Left hindlimb (tissue), 1 donor: ENCODE measurements around the gene CA11.

Source experiments
- DNase-seq: peaks from one replicate; pipeline ENCODE4 v3.0.0-alpha.2; 2018

CA11 gene

DNA sequence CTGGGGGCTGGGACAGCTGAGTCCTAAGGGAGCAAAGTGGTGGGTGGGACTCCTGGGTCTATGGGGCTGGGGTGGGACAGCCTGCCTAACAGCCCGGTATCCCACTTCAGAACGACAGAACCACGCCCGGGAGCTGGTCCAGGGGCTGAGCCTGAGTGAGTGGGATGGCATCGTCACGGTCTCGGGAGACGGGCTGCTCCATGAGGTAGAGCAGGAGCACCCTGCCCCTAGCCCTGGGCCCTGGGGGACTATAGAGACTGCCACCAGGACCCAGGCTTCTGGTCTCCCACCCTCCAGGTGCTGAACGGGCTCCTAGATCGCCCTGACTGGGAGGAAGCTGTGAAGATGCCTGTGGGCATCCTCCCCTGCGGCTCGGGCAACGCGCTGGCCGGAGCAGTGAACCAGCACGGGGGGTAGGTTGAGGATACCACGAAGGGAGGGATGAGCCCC is 18.1 kb downstream of the CA11 start:
- DNase-seq = no peak

DNA sequence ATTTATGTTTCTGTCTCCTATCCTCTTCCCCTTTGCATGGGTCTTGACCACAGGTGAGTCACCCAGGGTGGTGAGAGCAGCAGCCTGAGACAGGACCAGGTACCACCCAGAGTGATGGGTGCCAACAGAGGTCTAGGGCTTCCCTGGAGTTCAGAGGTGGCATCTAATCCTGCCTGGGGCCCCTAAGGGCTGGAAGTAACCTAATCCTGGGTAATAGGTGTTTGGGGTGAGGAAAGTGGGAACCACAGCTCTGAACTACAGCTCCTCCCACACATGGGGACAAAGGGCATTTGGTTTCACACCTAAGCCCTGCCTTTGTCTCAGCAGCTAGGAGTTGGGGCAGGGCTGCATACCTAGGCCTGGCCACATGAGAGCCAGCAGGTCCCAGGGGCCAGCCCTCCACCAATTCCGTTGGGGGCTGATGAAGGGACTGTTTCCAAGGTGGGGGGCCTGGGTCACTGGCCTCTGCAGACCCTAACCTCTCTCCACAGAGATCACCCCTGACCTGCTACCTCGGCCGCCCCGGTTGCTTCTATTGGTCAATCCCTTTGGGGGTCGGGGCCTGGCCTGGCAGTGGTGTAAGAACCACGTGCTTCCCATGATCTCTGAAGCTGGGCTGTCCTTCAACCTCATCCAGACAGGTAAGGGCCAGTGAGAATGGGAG is 18.7 kb downstream of the CA11 start:
- no peak for DNase-seq

DNA sequence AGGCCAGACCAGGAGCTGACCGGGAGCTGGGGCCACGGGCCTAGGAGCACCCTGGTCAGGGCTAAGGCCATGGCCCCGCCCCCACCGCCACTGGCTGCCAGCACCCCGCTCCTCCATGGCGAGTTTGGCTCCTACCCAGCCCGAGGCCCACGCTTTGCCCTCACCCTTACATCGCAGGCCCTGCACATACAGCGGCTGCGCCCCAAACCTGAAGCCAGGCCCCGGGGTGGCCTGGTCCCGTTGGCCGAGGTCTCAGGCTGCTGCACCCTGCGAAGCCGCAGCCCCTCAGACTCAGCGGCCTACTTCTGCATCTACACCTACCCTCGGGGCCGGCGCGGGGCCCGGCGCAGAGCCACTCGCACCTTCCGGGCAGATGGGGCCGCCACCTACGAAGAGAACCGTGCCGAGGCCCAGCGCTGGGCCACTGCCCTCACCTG is 20.1 kb downstream of the CA11 start:
- no peak for DNase-seq

DNA sequence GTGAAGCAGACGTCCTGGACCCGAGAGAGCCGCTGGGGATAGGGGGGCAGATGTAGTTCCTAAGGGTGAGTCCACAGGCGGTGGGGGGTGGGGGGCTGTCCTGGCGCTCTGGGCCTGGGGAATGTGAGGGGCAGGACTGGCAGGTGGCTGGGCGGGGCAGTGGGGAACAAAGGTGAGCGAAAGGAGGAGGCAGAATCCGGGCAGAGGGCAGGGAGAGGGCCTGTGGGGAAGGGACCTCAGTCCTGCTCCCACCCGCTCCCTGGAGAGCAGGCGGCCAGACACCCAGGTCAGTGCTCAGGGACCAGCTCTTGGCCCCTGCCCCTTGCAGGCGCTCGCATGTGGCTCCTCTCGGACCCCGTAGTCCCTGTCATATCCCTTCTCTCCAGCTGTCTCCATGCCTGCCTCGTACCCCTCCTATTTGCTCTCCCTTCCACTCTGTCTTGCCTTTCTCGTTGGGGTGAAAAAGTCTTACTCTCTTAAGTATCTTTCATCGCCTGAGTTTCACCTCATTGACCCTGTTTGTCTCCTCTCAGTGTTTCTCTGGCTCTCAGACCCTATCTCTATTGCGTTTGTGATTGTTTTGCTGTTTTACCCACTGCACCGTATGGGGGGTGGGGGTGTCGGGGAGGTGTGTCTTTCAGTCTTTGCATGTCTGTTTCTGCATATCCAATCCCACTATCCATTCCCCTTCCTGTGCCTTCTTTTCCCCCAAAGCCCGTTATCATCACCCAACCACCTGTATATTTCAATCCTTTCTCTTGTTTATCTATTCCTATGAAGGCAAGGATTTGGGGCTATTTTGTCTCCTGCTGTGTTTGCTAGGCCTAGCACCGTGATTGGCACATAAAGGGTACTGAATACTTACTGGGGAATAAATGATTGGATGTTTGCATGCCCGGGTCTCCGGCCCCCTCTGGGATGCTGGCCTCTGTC is 20.9 kb downstream of the CA11 start:
- DNase-seq = no peak

DNA sequence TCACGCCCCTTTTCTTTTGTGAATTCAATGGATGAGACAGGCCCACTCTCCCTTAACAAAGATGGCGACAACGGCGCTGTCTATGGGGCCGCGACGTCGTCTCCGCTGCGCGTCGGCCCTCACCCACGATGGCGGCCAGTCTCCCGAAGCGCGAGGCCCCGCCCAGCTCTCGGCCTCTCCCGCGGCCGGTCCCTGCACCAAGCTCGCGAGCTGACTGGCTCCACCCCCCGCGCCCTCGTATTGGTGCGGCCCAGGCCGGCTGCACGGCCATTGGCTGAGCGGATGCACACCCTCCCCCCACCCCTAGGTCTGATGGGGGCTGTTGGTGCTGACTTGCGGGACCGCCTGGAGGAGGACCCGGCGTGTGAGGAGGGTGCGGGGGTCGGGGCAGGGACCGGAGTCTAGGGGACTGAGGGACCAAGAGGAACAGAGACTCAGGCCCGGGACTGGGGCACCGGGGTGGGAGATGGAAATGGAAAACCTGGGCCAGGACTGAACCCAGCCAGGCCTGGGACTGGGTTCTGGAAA is 21.9 kb downstream of the CA11 start:
- peak; percentile 99 for DNase-seq

DNA sequence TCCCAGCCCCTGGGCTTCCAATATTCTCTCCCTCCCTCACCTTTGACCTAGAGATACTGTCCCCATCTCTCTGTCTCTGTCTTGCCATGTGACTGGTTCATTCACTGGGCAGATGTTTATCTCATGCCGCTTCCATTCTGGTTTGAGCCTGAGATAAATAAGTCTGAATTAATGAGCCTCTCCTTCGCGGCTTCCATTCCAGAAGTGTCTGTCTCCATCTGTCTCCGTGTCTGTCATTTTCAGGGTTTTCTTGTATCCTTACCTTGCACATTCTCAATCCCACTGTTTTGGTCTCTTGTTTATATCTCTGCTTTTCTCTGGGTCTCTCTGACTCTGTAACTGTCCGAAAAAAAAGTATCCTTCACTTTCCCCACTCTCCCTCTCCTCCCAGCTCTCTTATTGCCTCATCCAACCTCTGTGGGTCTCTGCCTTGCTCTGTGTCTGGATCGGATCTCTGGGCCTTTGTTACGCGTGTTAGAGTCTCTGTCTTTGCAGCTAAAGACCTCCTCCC is 22.4 kb downstream of the CA11 start:
- no peak for DNase-seq

DNA sequence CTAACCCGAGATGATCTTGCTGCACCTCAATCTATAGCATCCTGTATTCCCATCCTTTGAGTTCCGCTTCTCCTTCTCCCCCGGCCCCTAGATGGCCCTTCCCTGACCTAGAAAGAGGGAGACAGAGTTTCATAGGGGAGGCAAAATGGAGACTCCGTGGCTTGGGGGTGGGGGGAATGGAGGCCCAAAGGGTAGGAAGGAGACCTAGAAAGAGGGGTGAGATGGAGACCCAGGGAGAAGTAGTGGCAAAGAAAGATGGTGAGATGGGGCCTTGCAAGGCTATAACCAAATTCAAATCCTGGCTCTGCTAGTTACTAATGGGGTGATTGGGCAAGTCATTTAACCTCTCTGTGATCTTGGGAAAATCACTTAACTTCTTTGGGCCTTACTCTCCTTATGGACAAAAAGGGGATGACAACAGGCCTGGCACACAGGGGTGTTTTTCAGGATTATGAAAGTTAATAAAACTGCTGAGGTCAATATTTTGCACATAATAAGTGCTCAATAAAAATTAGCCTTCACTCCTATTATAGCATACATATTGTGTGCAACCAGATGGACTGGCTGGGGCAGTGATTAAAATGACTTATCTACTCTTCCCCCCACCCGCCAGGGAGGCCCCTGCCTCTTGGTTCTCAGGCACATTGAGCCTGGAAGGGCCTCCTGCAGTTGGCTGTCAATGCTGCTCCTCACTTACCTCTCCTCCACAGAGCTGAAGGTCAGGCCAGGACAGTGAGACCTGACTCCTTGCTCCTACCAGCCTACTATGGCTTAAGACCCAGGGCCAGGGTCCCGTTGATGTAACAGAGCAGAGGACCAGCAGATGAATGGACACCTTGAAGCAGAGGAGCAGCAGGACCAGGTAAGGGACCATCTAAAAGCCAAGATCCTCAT is 26.0 kb downstream of the CA11 start:
- DNase-seq = no peak

DNA sequence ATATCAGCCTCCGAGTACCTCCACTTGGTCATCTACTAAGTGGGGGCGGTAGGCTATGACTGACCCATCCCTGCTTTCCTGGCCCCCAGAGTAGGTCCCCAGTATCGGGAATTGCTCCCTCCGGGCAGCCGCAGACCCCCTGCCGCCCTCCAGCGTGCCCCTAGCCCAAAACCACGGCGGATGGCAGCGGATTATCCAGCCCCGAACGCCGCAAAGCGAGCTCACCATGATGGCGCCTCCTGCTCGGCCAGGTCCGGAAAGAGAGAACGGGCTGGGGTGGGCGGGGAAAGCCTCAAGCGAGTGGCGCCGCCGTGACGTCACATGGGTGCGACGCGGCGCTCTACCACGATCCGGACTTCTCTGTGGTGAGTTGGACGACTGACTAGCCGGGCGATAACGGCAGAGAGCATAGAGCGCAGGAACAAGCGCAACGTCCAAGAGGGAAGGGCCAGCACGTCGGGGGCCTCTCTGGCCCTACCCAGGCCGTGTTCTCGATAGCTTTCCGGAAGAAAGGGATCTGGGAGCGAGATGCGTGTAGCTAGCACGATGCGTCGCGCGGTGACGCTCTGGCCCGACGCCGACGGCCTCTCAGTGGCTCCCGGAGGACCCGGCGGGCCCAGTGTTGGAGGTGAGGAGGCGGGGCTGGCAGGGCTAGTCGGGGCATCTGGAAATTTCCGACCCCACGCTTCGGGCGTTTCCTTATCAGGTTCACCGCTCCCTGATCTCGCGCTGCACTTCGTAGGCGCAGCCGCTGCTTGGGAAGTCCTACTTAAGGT is 26.9 kb downstream of the CA11 start, which contains the start of the genes RPL18 and SPHK2:
RPL18 (minus strand) TSS at position 263 of the 776 bp plus-strand sequence; CDS start at position 228, 35 bp downstream.
SPHK2 (plus strand) TSS at position 591 of the 776 bp plus-strand sequence. CDS start 1,009 bp downstream, outside the sequence.
- peak; percentile 99 for DNase-seq

DNA sequence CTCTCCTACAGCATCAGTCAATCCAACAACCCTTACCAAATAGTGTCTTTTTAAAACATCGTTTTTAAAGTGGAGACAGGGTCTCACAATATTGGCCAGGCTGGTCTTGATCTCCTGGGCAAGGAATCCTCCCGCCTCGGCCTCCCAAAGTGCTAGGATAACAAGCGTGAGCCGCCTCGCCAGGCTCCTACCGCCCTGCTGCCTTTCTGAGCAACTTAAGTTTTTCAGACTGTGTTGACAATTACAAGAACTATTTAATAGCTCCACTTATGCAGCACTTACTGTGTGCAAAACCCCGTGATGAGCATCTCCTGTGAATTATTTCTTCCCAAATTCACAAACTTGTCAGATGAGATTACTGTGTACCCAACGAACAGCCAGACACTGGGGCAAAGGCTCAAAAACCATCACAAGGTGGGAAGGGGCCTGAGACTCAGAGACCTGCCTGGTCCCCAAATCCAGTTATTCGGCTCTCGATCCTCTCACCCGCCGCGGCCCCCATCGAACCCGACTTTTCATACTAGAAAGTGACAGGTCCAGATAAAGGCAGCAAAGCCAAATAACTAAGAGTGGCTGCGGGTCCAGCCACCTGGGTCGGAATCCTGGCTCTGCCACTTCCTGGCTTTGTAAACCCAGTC is 27.6 kb downstream of the CA11 start:
- DNase-seq = no peak

DNA sequence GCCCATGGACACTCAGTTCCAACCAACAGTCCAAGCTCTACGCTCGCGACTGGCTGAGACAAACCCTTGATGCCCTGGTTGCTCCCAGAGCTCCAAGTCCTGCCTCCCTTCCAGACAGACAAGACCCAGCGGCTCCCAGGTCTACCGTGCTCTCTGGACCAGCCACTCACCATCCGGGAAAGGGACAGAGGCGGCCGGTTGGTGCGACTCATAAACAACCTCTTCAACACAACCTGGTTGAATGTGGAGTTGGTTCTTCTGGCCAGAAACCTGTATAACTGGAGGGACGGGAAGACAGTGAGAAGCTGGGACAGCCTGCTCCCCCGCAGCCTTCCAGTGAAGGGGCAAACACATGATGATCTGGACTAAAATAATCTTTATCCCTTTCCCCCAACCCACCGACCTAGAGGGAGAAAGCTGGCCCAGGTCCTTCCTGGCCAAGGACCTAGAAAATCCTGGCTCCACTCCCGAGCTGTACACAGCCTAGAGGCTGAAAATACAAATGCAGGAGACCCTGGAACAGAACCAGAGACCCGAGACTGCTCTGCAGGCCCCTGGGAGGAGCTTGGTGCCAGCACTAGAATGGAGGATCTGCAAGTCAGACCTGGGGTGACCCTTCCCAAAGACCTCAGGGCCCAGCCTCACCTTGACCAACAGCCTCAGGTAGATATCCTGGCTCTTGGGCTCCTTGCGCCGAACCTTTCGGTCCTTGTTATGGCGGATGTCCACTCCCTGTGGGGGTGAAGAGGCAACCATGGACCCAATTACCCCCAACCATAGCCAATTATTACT is 28.6 kb downstream of the CA11 start:
- DNase-seq = no peak

DNA sequence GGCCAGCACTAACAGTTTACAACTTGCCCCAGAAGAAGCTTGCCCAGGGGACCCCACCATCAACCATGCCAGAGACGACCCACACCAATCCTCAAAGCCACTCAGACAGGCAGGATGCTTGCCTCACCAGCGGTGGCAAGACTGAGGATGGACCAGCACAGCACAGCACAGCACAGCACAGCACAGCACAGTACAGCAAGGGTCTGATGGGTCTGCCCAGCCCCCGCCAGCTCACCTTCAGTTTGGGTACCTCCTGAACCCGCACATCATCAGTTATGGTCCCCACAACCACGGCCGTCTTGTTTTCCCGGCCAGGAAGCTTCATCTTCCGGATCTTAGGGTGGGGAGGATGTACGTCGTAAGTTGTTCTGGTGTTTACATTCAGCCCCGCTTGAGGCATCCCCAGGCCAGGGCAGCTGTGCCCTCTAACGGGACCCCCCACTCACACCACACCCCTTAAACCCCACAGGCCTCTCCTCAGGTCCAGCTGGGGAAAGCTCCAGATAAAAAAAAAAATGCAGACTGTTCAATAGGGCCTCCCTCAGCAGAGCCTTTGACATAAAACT is 29.4 kb downstream of the CA11 start:
- no peak for DNase-seq

DNA sequence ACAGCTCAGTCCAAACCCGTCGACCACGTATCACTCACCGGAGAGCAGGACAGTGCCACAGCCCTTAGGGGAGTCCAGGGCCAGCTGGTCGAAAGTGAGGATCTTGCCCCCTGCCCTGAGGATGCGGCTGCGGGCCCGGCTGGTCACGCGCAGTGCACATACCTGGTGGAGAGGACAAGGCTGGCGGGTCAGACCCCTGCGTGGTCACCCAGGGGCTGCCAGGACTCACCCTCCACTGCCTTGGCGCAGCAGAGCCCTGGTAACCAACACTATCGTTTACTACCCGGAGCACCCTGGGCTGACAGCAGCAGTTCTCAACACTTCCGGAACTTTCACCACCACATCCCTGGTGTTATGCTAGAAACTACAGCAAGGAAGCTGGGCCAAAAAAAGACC is 29.9 kb downstream of the CA11 start:
- DNase-seq = no peak

DNA sequence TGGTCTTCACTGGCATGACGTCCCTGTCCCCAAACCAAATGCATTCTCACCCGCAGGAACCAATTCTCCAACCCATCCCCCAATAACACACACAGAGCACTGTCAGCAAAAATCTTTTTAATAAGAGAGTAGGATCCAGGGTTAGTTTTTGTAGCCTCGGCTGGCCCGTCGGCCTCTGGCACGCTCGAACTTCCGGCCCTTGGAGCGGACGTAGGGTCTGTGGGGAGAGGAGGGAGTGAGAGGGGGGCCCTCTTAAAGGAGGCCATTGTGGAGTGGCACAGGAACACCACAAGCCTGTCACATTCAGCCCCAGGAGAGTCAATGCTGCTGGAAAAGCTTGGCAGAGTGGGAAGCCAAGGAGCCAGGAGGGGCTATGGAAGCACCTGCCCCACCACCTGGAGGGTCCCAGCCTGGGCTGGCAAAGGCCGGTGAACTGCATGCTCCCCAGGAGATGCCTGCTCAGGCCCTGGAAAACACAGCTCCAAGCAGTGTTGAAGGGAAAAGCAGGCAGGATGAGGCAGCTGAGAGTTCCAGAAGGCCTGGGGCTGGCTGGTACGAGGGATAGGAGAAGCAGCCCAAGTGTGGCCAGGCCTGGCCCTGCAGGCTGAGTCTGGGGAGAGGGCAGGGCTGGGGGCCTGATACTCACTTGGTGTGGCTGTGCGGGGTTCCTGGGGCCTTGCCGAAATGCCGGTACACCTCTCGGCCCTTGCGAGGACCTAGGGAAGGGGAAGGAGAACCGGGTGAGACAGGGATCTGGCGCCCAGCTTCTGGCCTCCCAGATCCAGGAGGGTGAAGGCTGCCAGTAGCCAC is 30.6 kb downstream of the CA11 start:
- no peak for DNase-seq

DNA sequence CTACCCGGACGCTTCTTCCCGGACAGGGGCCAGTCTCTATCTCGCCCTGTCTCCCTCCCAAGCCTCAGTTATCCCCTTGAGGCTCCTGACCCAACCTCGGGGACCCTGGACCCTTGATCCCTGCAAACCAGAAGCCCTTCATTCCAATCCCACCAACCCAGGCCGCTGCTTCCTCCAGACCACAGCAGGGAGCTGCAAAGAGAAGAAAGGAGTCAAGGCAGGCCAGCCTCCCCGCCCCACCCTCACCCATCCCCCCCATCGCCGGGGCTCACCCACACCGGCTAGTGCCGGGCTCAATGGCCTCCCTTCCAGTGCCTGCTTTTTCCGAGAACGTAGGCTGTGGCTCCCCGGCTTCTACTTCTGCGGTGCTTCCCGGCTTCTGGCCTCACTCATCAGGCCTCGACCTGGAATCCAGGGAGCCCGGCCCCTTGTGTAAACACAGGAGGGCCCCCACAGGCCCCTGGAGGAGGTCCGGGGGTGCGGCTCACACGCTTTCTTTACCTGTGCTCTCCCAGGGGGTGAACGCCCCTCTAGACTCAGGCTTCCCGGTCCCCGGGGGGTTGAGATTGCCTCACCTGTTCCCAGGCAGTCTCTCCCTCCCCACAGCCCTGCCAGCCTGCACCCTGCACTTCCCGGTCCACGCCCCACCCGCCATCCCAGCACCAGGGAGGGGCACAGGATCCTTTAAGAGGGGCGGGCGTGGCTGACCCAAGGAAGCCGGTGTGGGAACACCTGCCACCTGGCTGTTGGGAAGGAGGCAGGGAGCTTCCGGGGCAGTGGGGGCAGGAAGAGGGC is 31.4 kb downstream of the CA11 start, which contains the start of gene FAM83E:
FAM83E (minus strand) TSS at position 641 of the 795 bp plus-strand sequence. CDS start 1,704 bp downstream, outside the sequence.
- no peak for DNase-seq

DNA sequence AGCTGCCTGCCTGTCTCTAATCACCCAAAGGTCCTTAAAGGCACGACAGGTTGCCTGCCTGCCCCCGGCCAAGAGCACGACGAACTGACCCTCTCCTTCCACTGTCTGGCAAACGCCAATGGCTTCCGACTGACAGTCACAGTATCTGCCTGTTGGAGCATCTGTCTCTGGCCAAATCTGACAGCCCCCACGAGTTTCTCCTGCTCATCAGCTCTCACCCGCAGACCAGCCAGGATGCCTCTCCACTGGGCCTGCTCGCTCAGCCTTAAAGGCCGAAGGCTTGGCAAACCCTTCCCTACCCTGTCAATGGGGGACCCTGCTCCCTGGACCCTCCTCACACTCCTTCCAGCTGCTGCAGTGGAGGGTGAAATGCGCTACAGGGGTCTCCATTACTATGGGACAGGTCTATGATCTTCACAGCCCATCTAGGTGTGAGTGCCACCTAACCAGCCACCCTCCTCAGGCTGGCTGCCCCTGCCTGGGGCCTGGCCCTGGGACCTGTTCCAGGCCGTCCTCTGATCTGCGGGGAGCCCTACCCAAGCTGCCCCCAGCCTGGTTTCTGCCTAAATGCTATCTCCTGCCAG is 32.0 kb downstream of the CA11 start:
- no peak for DNase-seq

DNA sequence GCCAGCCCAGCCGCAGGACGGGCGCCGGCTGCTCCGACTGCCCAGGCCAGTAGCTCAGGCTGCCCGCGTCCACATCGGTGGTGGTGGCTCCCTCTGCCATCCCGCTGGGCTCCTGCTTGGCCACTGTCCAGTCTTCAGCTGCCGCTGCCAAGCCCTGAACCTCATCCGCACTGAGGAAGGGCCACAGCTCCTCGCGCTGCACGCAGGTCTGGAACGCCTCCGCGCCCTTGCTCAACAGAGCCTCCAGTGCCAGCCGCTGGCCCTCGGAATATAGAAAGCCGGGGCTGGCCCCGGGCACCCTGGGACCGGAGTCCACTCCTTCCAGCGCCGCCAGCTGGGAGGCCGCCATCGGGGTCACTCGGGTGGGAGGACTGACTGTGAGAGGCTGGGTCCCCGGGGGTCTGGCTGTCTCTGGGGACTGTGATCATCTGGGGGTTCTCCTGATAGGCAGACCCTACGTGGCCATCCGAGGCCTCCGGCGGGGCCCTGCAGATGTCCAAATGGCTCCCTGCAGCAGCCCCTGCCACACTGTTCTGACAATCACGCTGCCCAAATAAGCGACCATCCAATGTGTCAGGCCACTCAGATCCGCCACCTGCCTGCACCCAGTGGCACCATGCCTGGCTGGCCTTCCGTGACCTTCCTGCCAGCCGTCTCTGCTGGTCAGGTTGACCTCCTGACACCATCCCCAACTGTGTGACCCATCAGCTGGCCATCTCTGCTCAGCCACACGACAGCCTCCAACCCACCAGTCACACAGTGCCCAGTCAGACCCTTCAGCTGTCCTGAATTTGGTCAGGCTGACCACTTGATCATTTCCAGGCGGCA is 32.7 kb downstream of the CA11 start:
- no peak for DNase-seq
